Measurements from ENCODE around the gene AKAP14. TPM values are rescaled to one million over a fixed set of nuclear protein-coding genes. Genes with fewer than 3 reads are reported as not detected.
"Not testable (repeated sequence)": the region's sequence is repeated elsewhere in the genome, so short reads cannot be mapped to it uniquely, and the experiment has no call there.

Gene AKAP14
- total RNA-seq, 4 donors from 2014 or later, result 0.97 TPM; not detected in 3

DNA sequence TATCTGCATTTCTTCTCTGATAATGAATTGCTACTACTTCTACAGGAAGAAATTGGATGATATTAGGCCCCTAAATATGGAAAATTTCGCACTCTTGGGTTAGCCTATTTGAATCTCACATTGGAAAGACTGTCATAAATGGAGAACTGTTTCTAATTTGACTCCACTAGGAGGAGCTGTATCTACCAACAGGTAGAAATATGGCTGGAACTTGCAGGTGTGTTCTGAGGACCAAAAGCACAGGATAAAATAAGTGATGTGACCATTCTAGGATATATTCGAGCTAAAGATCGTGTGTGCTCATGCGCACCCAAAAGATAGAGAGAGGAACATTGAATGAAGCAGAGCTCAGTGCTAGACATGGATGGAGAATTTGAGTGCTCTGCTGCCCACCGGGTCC, 52.7 kb downstream of the AKAP14 start:
- intact Hi-C loops (cut with DNase I; ENCODE audit: low total_unique reads), result no loop called here
- DNase-seq, result no peak
- Histone ChIP-seq H3K4me3 (no peak overlapping the region), H3K27me3 (no peaks in the 10 kb centered on the region), H3K4me1 (no peaks in the 10 kb centered on the region), H3K9me3 (no peaks in the 10 kb centered on the region), H3K36me3 (no peaks in the 10 kb centered on the region), H3K27ac (no peak overlapping the region)
- TF ChIP-seq, protein P1, sequence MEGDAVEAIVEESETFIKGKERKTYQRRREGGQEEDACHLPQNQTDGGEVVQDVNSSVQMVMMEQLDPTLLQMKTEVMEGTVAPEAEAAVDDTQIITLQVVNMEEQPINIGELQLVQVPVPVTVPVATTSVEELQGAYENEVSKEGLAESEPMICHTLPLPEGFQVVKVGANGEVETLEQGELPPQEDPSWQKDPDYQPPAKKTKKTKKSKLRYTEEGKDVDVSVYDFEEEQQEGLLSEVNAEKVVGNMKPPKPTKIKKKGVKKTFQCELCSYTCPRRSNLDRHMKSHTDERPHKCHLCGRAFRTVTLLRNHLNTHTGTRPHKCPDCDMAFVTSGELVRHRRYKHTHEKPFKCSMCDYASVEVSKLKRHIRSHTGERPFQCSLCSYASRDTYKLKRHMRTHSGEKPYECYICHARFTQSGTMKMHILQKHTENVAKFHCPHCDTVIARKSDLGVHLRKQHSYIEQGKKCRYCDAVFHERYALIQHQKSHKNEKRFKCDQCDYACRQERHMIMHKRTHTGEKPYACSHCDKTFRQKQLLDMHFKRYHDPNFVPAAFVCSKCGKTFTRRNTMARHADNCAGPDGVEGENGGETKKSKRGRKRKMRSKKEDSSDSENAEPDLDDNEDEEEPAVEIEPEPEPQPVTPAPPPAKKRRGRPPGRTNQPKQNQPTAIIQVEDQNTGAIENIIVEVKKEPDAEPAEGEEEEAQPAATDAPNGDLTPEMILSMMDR (IDR thresholded peaks at IDR 0.05), result no peak
- TF ChIP-seq POLR2A (IDR thresholded peaks at IDR 0.05), result no peak

DNA sequence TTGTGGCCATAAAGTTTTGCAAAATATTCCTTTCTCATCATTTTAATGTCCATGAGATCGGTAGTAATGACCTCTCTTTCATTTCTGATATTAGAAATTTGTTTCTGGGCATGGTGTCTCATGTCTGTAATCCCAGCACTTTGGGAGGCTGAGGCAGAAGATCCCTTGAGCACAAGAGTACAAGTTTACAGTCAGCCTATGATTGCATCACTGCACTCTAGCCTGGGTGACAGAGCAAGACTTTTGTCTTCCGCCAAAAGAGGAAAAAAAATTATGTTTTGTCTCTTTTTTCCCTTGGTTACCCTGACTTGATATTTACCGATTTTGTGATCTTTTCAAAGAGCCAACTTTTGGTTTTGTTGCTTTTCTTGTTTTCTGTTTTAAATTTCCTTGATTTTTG, 58.7 kb downstream of the AKAP14 start:
- TF ChIP-seq, protein P1 (IDR thresholded peaks at IDR 0.05), result no peak
- no peak for TF ChIP-seq POLR2A (IDR thresholded peaks at IDR 0.05)
- intact Hi-C loops (cut with DNase I; ENCODE audit: low total_unique reads), result no loop called here
- Histone ChIP-seq H3K4me3 (no peak overlapping the region), H3K9me3 (no peaks in the 10 kb centered on the region), H3K4me1 (no peaks in the 10 kb centered on the region), H3K36me3 (no peaks in the 10 kb centered on the region), H3K27ac (no peak overlapping the region), H3K27me3 (no peaks in the 10 kb centered on the region)
- no peak for DNase-seq

DNA sequence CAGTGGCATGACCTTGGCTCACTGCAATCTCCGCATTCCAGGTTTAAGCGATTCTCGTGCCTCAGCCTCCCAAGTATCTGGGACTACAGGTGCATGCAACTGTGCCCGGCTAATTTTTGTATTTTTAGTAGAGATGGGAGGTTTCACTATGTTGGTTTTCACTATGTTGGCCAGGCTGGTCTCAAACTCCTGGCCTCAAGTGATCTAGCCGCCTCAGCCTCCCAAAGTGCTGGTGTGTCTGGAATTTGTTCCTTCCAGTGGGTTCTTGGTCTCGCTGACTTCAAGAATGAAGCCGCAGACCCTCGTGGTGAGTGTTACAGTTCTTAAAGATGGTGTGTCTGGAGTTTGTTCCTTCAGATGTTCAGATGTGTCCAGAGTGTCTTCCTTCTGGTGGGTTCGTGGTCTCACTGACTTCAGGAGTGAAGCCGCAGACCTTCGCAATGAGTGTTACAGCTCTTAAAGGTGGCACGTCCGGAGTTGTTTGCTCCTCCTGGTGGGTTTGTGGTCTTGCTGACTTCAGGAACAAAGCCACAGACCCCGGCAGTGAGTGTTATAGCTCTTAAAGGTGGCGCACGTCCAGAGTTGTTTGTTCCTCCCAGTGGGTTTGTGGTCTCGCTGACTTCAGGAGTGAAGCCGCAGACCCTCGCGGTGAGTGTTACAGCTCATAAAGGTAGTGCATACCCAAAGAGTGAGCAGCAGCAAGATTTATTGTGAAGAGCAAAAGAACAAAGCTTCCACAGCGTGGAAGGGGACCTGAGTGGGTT, 60.3 kb downstream of the AKAP14 start:
- H3K4me1 ChIP-seq; H3K9me3 ChIP-seq; DNase-seq; intact Hi-C loops (cut with DNase I; ENCODE audit: low total_unique reads); H3K36me3 ChIP-seq; H3K27ac ChIP-seq; H3K4me3 ChIP-seq; H3K27me3 ChIP-seq: not testable (repeated sequence)

DNA sequence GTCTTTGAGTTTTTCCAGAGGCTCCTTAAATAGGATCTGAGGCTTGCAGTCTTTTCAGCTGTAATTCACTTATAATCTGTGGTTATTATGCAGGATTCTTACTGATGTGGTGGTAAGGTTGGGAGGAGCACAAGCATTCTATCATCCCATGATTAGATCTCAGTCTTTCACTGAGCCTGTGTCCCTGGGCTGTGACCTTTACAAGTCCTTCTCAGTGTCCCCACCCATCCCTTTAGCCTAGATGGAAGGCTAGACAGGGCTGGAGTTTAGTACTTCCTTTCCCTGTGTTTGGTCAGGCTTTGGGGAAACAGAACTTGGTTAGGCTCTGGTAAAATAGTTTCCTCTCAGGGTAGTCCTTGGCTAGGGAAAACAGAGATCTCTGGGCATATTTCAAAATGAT, 64.9 kb downstream of the AKAP14 start:
- Histone ChIP-seq H3K9me3 (no peaks in the 10 kb centered on the region), H3K4me1 (no peaks in the 10 kb centered on the region), H3K4me3 (no peak overlapping the region), H3K36me3 (no peaks in the 10 kb centered on the region), H3K27ac (no peak overlapping the region), H3K27me3 (no peaks in the 10 kb centered on the region)
- intact Hi-C loops (cut with DNase I; ENCODE audit: low total_unique reads), result no loop called here
- DNase-seq, result no peak
- TF ChIP-seq, protein P1 (IDR thresholded peaks at IDR 0.05), result no peak
- no peak for TF ChIP-seq POLR2A (IDR thresholded peaks at IDR 0.05)

DNA sequence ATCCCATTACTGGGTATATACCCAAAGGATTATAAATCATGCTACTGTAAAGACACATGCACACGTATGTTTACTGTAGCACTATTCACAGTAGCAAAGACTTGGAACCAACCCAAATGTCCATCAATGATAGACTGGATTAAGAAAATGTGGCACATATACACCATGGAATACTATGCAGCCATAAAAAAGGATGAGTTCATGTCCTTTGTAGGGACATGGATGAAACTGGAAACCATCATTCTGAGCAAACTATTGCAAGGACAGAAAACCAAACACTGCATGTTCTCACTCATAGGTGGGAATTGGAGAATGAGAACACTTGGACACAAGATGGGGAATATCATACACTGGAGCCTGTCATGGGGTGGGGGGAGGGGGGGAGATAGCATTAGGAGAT, 71.1 kb downstream of the AKAP14 start:
- DNase-seq; H3K36me3 ChIP-seq; H3K27ac ChIP-seq; H3K27me3 ChIP-seq; intact Hi-C loops (cut with DNase I; ENCODE audit: low total_unique reads); H3K4me1 ChIP-seq; H3K4me3 ChIP-seq; H3K9me3 ChIP-seq: not testable (repeated sequence)

Other genes with a start within 250 kb of the AKAP14 start
- gene SEPTIN6, start 202.7 kb upstream of the AKAP14 start, total RNA-seq, result 10 to 100 TPM in 2 of 4 donors, 1 to 10 TPM in 2; 1.8 to 34.8 (median 15.5) TPM
- under 1 TPM in 1 of 4 donors, not detected in 3; 0.69 TPM for gene SOWAHD, start 137.3 kb upstream of the AKAP14 start, total RNA-seq
- gene RPL39, start 104.3 kb upstream of the AKAP14 start, total RNA-seq, result 1,000 to 10,000 TPM; 2,055 to 6,062 (median 3,711) TPM
- gene UPF3B, start 42.9 kb upstream of the AKAP14 start, total RNA-seq, result 1 to 10 TPM; 1.8 to 9.8 (median 2.7) TPM
- 10 to 100 TPM in 2 of 4 donors, 1 to 10 TPM in 2; 6.2 to 15.1 (median 9.8) TPM for gene RNF113A, start 24.2 kb upstream of the AKAP14 start, total RNA-seq
- 100 to 1,000 TPM in 1 of 4 donors, 10 to 100 TPM in 2, 1 to 10 TPM in 1; 5.1 to 112 (median 33.7) TPM for gene NDUFA1, start 24.1 kb upstream of the AKAP14 start, total RNA-seq
- 10 to 100 TPM in 1 of 4 donors, 1 to 10 TPM in 3; 1.5 to 13.7 (median 5.9) TPM for gene NKAP, start 47.9 kb downstream of the AKAP14 start, total RNA-seq
- not detected for gene RHOXF2B, start 181.8 kb downstream of the AKAP14 start, total RNA-seq
- gene RHOXF1, start 220.0 kb downstream of the AKAP14 start, total RNA-seq, result under 1 TPM in 1 of 4 donors, not detected in 3; 0.82 TPM